Activated T-cell treated with anti-CD3 and anti-CD28 coated beads, Interleukin-2, amount 50 U/mL, for 24 hours (primary cell): Measurements from ENCODE around the gene PIGU.

Source experiments
- DNase-seq: peaks from one replicate; pipeline ENCODE4 v3.0.0-alpha.2; 2020
- H3K27ac Mint-ChIP-seq: 2 replicates; pipeline ENCODE4 v1.8.0; 2020; ENCODE audit warnings: mild to moderate bottlenecking, mixed read lengths
- H3K27me3 Mint-ChIP-seq: 2 replicates; pipeline ENCODE4 v1.8.0; 2020; ENCODE audit warnings: mixed read lengths
- H3K36me3 Mint-ChIP-seq: 2 replicates; pipeline ENCODE4 v1.8.0; 2020; ENCODE audit warnings: low read depth, mixed read lengths
- H3K4me1 Mint-ChIP-seq: 2 replicates; pipeline ENCODE4 v1.8.0; 2020; ENCODE audit warnings: low read depth, mixed read lengths
- H3K4me3 Mint-ChIP-seq: 2 replicates; pipeline ENCODE4 v1.8.0; 2020; ENCODE audit warnings: mild to moderate bottlenecking, moderate library complexity, mixed read lengths
- H3K9me3 Mint-ChIP-seq: 2 replicates; pipeline ENCODE4 v1.8.0; 2020; ENCODE audit warnings: mixed read lengths

Gene PIGU

DNA sequence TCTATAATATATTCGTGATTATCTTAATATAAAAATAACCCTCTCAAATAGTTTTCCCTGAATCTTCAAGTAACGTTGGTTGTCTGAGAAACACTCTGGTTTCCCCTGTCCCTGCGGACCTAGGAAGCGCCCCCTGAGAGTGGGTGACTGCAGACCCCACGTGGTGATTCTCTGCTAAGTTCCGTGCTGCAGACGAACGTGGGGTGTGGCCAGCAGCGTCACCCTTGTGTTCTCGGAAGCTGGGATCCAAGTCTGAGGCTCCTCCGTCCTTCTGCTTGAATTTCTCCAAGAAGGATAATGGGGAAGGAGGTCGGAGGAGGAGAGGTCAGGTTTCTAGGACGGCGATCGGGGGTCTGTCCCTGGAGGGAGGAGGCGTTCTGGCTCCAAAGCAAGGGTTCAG is 135.0 kb downstream of the PIGU start:
- Mint-ChIP-seq H3K4me1 (peaks cover 27% of the 10 kb centered on the region), H3K27me3 (peaks cover 4% of the 10 kb centered on the region), H3K4me3 (no peak overlapping the region), H3K9me3 (no peaks in the 10 kb centered on the region), H3K36me3 (peaks cover 49% of the 10 kb centered on the region), H3K27ac (peak overlapping the region; percentile 87)
- no peak for DNase-seq

DNA sequence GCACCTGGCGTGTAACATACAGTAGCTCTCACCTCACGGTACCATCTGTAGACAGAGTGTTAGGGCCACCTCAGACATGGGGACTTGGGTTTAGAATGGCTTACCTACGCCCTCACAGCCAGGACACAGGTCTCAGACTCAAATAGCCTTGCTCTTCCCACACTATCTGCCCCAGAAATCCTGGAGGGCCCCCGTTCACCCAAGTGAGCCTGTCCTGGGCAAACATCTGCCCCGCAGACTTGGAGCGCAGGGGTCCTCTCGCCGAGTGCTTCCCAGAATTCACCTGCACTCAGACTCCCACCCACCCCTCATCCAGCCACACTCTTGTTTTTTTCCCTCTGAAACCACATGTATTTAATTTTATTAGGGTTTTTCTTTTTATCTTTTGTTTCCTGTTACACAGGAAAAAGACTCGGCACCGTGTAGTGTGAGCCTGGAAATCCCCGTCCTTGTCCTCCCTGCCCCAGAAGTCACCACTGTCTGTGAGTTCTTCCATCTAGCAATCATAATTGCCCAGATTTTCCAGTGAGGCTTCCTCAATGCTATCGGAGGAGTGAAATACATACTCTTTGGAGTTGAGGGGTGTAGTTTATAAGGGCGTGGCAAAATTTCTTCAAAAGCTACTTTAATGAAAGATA is 135.5 kb downstream of the PIGU start:
- peaks cover 4% of the 10 kb centered on the region for H3K27me3 Mint-ChIP-seq
- peaks cover 55% of the 10 kb centered on the region for H3K36me3 Mint-ChIP-seq
- no peaks in the 10 kb centered on the region for H3K9me3 Mint-ChIP-seq
- H3K4me3 Mint-ChIP-seq: no peak overlapping the region
- H3K27ac Mint-ChIP-seq: peak overlapping the region; percentile 87
- H3K4me1 Mint-ChIP-seq: peaks cover 27% of the 10 kb centered on the region
- DNase-seq: no peak

- Mint-ChIP-seq H3K27me3 (peaks cover 3% of the 10 kb centered on the region), H3K27ac (peak overlapping the region; percentile 87)
Observed at GRCh38 chr20:34540596-34541263, 136.2 kb downstream of the PIGU start.

DNA sequence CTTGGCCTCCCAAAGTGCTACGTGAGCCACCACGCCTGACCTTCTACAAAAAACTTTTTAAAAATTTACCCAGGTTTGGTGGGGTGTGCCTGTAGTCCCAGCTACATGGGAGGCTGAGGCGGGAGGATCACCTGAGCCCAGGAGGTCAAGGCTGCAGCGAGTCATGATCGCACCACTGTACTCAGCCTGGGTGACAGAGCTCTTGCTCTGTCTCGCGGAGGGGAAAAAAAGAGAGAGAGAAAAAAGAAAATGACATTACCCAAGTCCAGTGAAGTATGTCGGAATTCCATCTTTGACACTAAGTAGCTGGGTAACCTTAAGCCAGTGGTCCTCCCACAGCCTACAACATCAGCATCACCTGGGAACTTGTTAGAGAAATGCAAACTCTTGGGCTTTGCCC is 137.1 kb downstream of the PIGU start:
- Mint-ChIP-seq H3K4me3 (no peak overlapping the region), H3K27ac (no peak overlapping the region), H3K4me1 (peaks cover 26% of the 10 kb centered on the region), H3K9me3 (no peaks in the 10 kb centered on the region), H3K27me3 (no peaks in the 10 kb centered on the region), H3K36me3 (peaks cover 71% of the 10 kb centered on the region)
- no peak for DNase-seq

More at GRCh38 chr20:34540596-34541263, 136.2 kb downstream of the PIGU start:
- Mint-ChIP-seq H3K9me3 (no peaks in the 10 kb centered on the region), H3K4me1 (peaks cover 27% of the 10 kb centered on the region), H3K4me3 (no peak overlapping the region), H3K36me3 (peaks cover 61% of the 10 kb centered on the region)
- no peak for DNase-seq

GRCh38 chr20:34538671-34539123 is 138.2 kb downstream of the PIGU start:
- Mint-ChIP-seq H3K27ac (no peak overlapping the region), H3K4me3 (no peak overlapping the region), H3K36me3 (peaks cover 80% of the 10 kb centered on the region), H3K27me3 (no peaks in the 10 kb centered on the region), H3K4me1 (peaks cover 17% of the 10 kb centered on the region), H3K9me3 (no peaks in the 10 kb centered on the region)
- DNase-seq: peak; percentile 72

DNA sequence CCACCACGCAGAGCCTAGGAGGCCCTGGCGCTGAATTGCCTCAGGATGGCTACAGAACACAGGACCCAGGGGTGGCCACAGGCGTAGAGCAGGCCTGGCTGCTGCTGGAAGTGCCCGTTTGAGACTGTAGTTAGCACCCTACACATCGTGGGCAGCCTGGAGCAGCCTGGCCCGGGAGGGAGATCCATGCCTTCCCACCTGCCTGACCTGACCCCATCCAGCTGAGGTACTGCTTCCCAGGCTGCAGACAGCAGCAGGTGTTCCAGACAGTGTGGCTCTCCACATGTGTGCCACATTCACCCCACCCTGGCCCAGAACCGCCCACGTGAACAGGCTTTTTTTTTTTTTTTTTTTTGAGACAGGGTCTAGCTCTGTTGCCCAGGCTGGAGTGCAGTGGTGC is 139.2 kb downstream of the PIGU start:
- H3K4me1 Mint-ChIP-seq: peaks cover 17% of the 10 kb centered on the region
- H3K36me3 Mint-ChIP-seq: peaks cover 85% of the 10 kb centered on the region
- H3K27ac Mint-ChIP-seq: no peak overlapping the region

DNA sequence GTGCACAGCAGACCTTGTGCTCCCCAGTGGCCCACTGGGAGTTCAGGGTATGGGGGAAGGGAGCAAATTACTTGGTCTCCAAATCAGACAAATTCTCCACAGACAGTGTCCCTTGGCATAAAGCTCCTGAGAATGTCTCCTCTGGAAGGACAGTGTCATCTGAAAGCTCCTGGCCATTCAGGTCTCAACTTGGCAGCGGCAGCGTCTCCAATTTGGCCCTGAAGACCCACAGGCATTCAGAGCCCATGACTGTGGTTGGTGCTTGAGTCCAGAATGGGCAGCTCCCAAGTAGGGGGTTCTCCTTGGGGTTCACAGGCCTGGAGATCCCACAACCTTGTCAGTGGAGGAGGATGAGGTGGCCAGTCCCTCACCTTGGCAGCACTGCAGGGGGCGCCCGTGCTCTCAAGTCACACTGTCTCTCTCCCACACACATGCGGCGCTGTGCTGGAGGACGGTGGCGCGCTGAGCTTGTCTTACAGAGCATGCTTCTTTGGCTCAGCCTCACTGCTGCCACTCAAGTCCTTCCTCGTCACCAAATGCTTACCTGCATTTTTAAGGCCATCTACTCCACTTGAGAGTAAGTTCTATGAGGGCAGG is 140.0 kb downstream of the PIGU start:
- Mint-ChIP-seq H3K4me3 (no peak overlapping the region), H3K9me3 (no peaks in the 10 kb centered on the region), H3K36me3 (peaks cover 80% of the 10 kb centered on the region), H3K4me1 (peaks cover 15% of the 10 kb centered on the region), H3K27ac (peak overlapping the region; percentile 36), H3K27me3 (no peaks in the 10 kb centered on the region)
- peak; percentile 58 for DNase-seq

More for the DNA sequence above, 139.2 kb downstream of the PIGU start:
- no peaks in the 10 kb centered on the region for H3K9me3 Mint-ChIP-seq
- DNase-seq: no peak
- no peaks in the 10 kb centered on the region for H3K27me3 Mint-ChIP-seq
- H3K4me3 Mint-ChIP-seq: no peak overlapping the region

GRCh38 chr20:34535857-34536256 is 141.0 kb downstream of the PIGU start:
- Mint-ChIP-seq H3K27me3 (no peaks in the 10 kb centered on the region), H3K27ac (no peak overlapping the region), H3K36me3 (peaks cover 81% of the 10 kb centered on the region), H3K9me3 (no peaks in the 10 kb centered on the region), H3K4me3 (no peak overlapping the region), H3K4me1 (peaks cover 8% of the 10 kb centered on the region)
- no peak for DNase-seq

- peak overlapping the region; percentile 11 for H3K27ac Mint-ChIP-seq
- peaks cover 8% of the 10 kb centered on the region for H3K4me1 Mint-ChIP-seq
- H3K36me3 Mint-ChIP-seq: peaks cover 81% of the 10 kb centered on the region
- H3K4me3 Mint-ChIP-seq: no peak overlapping the region
- H3K27me3 Mint-ChIP-seq: no peaks in the 10 kb centered on the region
- H3K9me3 Mint-ChIP-seq: no peaks in the 10 kb centered on the region
- no peak for DNase-seq
Observed at GRCh38 chr20:34535301-34535840, 141.5 kb downstream of the PIGU start.

DNA sequence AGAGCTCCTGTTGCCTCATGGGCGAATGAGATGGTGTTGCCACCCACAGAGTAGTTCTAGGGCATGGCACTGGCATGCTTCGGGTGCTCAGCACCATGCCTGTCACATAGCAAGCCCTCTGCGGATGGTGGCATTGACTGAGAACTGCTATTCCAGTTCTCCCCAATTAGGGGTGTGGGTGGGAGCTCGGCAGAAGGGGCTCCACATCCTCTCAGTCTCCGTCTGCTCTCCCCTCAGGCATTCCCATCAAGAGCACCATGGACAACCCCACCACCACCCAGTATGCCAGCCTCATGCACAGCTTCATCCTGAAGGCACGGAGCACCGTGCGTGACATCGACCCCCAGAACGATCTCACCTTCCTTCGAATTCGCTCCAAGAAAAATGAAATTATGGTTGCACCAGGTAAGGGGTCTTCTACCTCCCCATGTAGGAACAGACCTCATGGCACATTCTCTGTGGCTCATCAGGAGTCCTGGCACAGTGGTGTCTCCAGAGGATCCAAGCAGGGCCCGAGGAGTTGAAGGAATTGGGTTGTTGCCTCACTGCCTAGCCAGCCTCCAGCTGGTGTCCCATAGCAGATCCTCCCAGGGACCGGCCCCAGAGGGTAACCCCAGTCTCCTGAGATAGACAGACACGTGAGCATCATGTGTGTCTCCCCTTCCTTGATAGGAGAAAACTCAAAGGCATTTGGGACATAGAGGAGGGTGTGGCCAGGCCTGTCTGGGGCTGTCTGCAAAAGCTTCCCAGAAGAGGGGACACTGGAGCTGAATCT is 142.3 kb downstream of the PIGU start:
- Mint-ChIP-seq H3K27me3 (no peaks in the 10 kb centered on the region), H3K9me3 (no peaks in the 10 kb centered on the region), H3K27ac (peak overlapping the region; percentile 27), H3K36me3 (peaks cover 81% of the 10 kb centered on the region), H3K4me3 (no peak overlapping the region), H3K4me1 (peaks cover 7% of the 10 kb centered on the region)
- DNase-seq: no peak

DNA sequence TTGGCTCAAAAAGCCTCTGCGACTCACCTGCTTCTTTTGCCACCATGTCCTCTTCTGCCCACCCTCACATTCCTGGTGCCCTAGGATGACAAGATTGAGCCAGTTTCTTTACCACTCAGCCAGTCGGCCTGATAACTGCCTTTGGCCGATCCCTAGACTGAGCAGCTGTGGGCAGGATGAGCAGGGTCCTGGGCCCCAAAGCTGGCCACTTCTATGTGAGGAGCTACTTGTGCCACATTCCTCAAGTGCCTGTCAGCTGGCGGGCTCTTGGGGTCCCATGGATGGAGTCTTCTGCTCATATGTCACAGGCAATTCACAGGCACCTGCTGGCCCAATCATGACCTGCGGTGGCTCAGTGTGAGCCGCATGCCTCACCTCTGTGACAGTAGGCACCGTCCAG is 144.1 kb downstream of the PIGU start:
- Mint-ChIP-seq H3K27me3 (no peaks in the 10 kb centered on the region), H3K27ac (peak overlapping the region; percentile 19), H3K36me3 (peaks cover 85% of the 10 kb centered on the region), H3K4me3 (no peak overlapping the region), H3K9me3 (no peaks in the 10 kb centered on the region), H3K4me1 (peaks cover 5% of the 10 kb centered on the region)
- DNase-seq: no peak

GRCh38 chr20:34532320-34532719 is 144.6 kb downstream of the PIGU start:
- no peaks in the 10 kb centered on the region for H3K27me3 Mint-ChIP-seq
- H3K36me3 Mint-ChIP-seq: peaks cover 85% of the 10 kb centered on the region
- H3K9me3 Mint-ChIP-seq: no peaks in the 10 kb centered on the region

GRCh38 chr20:34531608-34532265 is 145.2 kb downstream of the PIGU start:
- Mint-ChIP-seq H3K4me3 (no peak overlapping the region), H3K36me3 (peaks cover 85% of the 10 kb centered on the region), H3K27me3 (no peaks in the 10 kb centered on the region), H3K4me1 (peaks cover 5% of the 10 kb centered on the region), H3K27ac (peak overlapping the region; percentile 13), H3K9me3 (no peaks in the 10 kb centered on the region)
- DNase-seq: no peak

More at GRCh38 chr20:34532320-34532719, 144.6 kb downstream of the PIGU start:
- peak overlapping the region; percentile 19 for H3K27ac Mint-ChIP-seq
- H3K4me1 Mint-ChIP-seq: peaks cover 5% of the 10 kb centered on the region
- no peak for DNase-seq
- no peak overlapping the region for H3K4me3 Mint-ChIP-seq

- H3K4me3 Mint-ChIP-seq: no peak overlapping the region
- no peaks in the 10 kb centered on the region for H3K9me3 Mint-ChIP-seq
- peaks cover 5% of the 10 kb centered on the region for H3K4me1 Mint-ChIP-seq
- DNase-seq: no peak
- peaks cover 83% of the 10 kb centered on the region for H3K36me3 Mint-ChIP-seq
- H3K27me3 Mint-ChIP-seq: no peaks in the 10 kb centered on the region
- H3K27ac Mint-ChIP-seq: peak overlapping the region; percentile 8
Observed at GRCh38 chr20:34530342-34530741, 146.6 kb downstream of the PIGU start.
